IPS DF 4.7 (cell line): Measurements from ENCODE around the gene MATR3.
"Not testable (repeated sequence)": the region's sequence is repeated elsewhere in the genome, so short reads cannot be mapped to it uniquely, and the experiment has no call there.

Experiments used
- DNase-seq: peaks from one replicate; pipeline ENCODE4 v3.0.0-alpha.2; 2013; ENCODE audit warnings: low spot score; ENCODE audit errors: extremely low read depth

MATR3 gene

DNA sequence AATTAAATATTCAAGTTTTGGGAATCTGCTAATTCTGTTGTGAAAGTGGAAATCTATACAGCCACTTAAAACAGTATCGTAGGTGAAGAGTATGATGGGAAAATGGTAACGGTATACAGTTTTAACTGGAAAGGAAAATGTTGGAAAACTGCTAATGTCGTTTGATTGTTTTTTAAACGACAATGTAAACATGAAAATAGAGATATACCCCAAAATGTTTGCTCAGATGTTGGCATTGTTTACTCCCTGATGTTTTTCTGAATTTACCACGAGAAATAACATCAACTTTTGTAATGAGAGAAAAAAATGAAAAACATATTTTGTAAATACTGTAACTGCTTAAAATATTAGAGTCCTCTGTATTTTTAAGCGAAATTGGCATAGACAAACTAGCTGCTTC is 2.7 kb downstream of the MATR3 start:
- no peak for DNase-seq

DNA sequence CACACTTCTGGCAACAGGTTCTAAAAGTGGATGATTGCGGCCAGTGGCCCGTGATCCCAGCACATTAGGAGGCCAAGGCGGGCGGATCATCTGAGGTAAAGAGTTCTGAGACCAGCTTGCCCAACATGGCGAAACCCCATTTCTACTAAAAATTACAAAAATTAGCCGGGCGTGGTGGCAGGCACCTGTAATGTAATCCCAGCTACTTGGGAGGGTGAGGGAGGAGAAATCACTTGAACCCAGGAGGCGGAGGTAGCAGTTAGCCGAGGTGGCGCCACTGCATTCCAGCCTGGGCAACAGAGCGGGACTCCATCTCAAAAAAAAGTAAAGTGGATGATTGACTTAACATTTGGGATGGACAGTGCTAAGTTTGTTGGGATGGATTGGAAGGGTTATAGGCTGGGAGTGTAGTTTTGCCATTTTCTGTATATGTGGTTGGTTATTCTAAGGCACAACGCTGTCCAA is 3.4 kb downstream of the MATR3 start:
- no peak for DNase-seq

DNA sequence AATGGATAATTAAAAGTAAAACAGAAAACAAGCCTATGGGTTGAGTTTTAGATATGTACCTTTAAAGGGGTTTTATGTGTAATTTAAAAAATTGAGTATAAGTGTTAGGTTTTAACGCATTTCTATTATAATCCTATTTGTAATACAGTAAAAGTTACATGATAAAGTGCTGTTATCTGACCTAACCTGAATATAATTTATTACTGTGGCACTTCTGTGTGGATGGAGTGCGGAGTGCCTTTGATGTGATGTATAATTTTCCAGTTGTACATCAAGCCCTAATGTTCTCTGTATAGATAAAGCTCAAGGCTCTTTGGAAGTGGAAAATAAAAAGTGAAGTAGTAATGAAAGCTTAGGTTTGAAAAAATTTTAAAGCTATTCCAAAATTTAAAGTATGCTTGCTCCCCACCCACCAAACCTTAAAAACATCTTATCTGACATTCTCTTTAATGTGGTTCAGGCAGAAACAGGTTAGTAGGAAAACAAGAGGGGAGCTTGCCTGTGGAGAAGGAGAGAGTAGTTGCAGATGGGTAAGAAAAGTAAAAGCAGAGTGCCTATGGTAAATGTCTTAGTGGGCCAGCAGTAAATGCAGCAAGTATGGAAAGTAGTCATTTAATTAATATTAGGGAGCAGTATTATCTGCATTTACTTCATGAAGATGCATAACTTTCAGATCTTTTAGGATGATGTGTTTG is 4.0 kb downstream of the MATR3 start:
- no peak for DNase-seq

DNA sequence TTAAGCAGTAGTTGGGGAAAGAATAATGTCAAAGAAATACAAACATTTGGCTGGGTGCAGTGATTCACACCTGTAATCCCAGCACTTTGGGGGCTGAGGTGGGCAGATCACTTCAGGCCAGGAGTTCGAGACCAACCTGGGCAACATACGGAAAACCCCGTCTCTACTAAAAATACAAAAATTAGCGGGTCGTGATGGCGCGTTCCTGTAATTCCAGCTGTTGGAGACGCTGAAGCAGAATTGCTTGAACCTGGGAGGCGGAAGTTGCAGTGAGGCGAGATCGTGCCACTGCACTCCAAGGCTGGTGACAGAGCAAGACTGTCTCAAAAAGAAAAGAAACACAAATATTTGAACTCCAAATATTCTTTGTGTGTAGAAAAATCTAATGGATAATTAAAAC is 4.7 kb downstream of the MATR3 start:
- DNase-seq: no peak

DNA sequence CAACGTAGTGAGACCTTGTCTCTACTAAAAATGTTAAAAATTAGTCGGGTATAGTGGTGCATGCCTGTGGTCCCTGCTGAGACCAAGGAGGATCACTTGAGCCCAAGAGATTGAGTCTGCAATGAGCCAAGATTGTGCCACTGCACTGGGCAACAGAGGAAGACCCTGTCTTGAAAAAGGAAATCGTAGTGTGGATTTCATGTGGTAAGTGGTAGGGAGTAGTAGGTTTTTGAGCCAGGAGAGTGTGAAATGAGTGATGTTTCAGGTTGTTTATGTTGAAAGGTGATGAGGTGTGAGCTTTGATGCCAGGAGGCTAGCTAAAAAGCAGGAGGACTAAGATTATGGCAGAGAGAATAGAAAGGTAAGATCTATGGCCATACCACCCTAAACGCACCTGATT is 5.9 kb downstream of the MATR3 start:
- DNase-seq: no peak

DNA sequence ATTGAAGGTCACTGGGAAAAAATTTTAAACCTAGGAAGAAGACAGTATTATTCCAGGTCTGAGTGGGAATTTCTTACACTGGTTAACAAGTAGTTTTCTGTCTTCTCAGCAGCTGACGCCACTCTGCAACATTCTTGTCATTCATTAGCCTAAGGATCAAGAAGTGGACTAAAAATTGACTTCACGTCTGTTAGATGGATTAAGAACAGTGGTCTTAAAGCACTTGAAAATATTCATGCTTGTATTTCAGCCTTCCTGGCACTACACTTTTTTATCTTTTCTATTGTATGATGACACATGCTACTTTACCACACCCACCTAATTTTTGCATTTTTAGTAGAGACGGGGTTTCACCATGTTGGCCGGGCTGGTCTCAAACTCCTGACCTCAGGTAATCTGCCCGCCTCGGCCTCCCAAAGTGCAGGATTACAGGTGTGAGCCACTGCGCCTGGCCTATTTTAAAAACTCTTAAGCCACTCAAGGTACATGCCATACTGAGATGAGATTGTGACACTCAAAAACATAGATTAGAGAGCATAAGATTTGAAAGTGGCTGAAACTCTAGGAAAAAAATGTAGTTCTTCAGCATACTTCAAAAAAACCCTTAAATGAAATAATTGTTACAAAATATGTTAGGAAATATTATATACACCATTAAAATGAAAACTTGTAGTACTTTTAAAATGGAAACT is 8.4 kb downstream of the MATR3 start:
- no peak for DNase-seq

DNA sequence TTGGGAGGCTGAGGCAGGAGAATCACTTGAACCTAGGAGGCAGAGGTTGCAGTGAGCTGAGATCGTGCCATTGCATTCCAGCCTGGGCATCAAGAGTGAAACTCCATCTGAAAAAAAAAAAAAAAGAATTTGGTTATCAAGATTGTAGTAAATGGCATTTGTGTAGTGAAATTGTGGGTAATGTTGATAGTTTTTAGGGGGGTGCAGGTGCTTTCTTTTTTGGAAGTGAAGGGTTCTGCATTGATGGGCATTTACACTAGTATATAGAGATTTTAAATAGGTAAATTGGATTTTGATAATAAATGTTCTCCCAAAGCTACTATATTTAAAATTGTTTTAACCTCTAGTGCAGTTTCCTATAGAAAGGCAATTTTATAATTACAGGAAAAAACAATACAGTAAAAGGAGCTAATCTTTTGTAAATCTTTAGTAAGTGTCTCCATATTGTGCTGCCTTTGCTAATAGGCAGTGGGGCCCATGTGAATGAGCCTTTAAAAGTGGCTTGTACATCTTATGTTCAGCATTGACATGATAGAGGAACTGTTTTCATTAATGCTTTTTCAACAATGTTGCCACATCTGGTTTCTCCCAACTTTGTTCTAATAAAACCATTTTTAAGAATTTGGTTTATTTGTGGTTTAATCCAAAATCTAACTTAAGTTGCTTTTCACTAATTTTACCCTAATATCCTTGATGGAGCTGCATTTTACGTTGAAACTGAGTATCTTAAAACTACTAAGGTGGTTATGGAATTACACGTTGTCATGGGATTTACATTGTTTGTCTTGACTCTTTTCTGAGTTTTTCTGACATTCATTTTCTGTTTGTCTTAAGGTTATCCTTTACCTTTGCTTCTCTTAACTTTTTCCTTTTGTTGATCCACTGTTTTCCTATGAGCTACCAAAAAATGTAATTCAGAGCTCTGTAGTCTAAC is 11.1 kb downstream of the MATR3 start:
- DNase-seq: no peak

DNA sequence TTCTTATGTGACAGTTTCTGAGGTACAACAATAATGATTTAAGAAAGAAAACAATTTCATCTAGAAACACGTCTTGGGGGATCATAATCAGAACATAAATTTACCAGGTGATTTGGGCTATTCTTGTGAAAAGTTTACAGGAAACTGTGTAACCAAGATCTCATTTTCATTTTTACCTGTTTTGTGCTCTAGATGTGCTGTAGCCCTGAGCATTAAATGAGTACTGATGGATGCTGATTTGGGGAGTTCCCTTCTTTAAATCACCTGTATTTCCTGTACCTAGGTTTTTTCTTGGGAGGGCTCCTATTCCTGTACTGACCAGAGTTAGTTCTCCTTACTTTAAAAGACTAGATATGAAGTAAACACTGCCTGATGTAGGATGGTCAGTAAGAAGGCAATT is 12.7 kb downstream of the MATR3 start:
- no peak for DNase-seq

DNA sequence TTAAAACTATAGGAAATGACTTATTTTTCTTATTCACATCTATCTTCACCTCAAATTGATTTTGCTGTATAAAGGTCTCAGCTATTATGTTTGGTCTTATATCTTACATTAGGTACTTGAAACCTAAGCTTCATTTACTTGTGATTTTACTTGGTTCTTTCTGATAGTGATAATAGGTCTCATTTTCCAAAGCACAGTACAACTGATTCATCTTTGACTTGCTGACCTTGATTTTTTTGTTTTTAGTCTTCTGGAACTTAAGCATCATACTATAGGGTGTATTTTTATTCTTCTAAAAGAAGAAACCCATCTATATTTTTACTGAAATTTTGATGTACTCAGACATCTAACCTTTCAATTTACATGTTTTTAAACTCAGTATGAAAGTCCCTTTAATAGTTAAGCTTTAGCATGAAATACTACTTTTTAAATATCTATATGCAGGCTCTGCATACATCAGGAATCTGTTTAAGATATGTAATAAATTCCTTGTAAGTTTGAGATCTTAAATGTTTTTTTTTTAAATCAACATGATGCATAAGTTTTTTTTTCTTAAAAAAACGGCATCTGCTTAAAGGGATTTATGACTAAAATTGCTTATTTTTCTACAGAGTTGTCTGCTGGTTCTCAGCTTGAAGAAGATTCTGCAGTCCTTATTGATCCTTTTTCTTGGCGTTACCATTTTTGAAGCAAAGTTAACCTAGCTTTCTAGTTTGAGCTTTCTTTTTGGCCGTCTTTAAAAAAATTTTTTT is 13.3 kb downstream of the MATR3 start:
- no peak for DNase-seq

DNA sequence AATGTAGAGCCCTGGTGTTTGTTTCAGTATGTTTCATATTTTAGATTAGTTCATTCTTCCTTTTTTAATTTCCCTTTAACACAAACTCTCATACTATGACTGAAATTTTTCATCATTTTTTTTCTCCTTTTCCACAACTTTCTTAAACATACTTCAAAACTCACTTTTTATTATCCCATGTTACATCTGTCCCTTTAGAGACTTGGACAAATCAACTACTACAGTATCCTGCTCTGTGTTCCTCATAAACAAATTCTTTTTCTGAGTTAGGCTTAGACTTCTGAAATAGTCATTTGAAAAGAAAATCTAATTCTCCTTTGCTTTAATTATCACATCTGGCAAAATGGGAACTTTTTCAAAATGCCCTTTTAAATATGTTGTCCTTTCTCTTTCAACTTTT is 15.3 kb downstream of the MATR3 start:
- DNase-seq: no peak

DNA sequence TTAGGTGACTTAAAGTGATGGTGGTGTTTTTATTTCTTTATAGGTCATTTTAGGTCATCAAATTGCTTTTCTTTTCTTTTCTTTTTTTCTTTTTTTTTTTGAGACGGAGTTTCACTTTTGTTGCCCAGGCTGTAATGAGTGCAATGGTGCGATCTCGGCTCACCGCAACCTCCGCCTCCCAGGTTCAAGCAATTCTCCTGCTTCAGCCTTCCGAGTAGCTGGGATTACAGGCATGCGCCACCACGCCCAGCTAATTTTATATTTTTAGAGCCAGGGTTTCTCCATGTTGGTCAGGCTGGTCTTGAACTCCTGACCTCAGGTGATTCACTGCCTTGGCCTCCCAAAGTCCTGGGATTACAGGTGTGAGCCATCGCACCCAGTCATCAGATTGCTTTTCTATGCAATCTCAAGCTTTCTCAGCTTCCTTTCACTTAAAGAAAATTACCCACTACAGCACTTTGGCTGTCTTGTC is 17.2 kb downstream of the MATR3 start:
- DNase-seq: not testable (repeated sequence)

DNA sequence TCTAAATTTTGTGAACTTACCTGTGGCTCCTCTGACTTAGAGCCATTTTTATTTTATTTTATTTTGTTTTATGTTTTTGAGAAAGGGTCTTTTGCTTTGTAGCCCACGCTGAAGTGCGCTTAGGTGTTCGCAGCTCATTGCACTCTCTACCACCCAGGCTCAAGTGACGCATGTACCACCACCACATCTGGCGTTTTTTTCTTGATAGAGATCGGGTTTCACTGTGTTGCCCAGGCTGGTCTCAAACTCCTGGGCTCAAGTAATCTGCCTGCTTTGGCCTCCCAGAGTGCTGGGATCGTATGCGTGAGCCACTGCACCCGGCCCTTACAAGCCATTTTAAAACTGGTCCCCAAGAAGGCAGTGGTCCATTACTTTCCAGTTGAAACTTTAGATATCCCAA is 18.5 kb downstream of the MATR3 start:
- no peak for DNase-seq

DNA sequence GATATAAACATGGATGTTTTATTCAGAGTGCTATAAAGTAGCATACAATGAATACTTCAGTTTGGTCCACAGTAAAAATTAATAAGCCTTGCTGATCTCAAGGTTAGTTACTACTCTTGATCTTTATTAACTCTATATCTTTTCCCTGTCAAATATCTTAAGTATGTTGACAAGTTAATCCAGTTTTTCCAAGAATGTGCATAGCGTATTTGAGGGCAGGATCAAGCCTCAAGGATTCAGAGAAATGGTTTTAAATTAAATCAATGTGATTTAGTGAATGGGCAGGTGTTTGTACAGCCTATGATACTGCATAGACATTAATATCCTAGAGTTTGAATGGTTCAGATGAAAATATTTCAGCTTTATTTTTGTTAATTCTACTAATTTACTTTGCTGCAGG is 20.7 kb downstream of the MATR3 start:
- no peak for DNase-seq

DNA sequence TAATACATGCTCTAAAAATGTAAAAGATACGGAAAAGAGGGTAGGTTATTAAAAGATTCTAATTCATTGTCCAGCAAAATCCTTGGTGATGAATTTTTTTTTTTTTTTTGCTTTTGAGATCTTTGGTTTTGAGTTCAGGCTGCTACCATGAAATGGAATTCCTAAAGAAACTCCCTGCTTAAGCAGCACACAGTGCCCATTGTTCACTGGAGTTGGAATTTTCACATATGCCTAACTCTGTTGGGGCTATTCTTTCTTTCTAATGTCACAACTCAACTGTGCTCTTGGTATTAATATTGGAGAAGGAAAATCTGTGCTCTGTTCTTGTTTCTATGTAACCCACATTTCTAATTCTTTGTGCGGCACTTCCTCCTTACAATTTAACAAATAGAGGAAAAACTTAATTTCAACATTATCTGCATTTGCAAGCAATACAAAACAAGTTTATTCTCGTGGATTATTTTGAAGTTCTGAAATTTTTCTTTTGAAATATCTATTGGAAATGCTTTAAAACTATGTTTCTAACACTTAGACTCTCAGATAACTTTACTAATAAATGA is 21.6 kb downstream of the MATR3 start:
- DNase-seq: no peak

DNA sequence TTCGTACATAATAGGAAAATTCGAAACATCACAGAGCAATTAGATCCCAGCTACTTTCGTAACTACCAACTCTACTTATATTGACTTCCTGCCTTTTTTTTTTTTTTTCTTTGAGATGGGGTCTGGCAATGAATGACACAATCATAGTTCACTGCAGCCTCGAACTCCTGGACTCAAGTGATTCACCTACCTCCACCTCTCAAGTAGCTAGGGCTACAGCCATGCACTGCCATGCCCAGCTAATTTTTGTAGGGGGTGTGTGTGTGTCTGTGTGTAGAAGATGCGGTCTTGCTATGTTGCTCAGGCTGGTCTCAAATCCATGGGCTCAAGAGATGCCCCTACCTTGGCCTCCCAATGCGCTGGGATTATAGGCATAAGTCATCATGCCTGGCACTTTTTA is 42.3 kb downstream of the MATR3 start:
- DNase-seq: no peak

DNA sequence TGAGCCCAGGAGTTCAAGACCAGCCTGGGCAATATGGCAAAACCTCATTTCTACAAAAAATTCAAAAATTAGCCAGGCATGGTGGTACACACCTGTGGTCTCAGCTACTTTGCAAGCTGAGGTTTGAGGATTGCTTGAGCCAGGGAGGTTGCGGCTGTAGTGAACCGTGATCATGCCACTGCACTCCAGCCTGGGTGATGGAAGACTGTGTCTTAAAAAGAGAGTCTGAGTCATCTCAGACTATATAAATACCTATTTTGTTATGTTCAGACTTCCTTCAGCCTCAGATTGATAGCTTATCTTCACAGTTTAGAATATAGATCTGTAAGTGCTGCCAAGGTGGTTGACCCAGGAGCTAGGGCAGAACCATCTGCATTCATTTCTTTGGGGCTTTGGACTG is 46.5 kb downstream of the MATR3 start:
- no peak for DNase-seq

DNA sequence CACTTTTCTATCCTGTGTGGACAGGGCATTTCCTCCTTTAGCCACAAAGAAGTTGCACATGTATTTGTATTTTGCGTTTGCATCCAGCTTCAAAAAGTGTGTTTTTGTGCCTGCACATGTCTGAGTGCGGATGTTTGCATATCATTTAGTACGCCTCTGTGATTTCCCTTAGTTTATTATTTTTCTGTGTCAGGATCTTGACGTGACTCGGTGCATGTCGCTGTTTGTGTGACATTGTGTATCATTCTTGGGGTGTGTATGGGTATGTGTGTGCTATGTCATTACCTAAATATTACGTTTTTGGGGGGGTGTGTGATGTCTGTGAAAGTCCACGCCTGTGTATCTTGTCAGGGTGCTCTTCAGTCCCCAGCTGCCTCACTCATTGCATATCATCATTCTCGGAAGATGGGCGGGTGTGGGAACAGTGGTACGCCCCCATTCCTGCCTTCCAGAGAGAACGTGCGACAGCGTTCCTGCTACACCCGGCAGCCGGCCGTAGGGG is 47.7 kb downstream of the MATR3 start:
- DNase-seq: no peak

DNA sequence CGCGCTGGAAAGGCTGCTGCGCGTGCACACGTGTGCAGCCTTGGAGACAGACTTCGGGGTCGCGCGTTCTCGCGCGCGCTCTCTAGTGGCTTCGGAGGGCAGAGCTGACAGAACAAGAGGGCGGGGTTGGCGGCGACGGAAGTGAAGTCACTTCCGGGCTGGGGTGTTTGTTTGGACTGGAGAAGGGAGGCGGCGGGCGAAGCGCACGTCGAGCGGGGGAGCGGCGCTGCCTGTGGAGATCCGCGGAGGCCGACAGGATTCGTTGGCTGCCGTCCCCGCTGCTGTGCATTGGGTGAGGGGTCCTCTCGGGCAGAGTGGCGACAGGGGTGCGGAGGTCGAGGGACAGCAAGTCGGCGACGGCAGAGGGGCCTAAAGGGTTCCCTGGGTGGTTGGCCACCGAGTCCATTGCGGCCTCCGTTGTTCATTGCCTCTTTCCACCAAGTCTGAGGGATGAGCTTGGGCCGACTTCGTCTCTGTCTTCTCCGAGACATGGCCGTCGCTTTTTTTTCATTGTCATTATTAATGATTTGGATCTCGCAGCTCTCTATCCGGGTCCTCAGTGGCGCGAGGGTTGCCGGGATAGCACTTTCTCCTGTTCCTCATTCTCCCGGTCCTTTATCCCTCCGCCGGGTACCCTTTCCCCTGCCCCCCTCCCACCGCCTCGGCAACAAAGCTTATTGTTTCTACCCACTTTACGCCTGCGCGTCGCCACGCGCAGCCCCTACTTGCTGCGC is 48.3 kb downstream of the MATR3 start, which contains the start of gene PAIP2:
TSS of gene PAIP2 (plus strand) at position 166 of the 734 bp plus-strand sequence. CDS start 21,931 bp downstream, outside the sequence.
- peak; percentile 95 for DNase-seq

DNA sequence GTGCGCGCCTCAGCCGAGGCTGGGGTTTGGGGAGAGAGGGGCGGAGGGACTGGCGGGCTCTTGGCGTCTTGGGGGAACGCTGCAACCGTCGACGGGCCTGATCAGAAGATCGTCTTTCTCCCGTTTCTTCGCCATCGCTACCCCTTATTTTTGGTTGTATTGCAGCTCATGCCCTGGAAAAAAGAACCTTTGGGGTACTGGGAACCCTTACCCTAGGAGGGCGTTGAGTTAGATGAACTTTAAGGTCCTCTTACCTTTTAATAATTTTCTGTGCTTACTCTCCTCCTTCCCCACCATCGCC is 48.8 kb downstream of the MATR3 start:
- DNase-seq: no peak

DNA sequence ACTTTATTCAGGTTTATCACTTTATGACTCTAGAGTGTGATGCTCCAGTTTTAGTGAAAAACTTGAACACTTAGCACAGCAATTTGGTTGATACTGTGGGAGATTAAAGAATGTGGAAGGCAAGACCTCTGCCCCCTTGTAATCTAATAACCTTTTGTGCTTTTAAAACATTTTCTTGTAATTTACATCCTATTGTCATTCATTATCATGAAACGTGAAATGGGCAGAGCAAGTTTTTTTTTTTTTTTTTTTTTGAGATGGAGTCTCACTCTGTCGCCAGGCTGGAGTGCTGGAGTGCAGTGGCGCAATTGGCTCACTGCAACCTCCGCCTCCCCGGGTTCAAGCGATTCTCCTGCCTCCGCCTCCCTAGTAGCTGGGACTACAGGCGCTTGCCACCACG is 49.9 kb downstream of the MATR3 start:
- DNase-seq: no peak
